Esophagus muscularis mucosa (tissue), 4 donors: ENCODE results near the gene GRHL1.
"Not testable (repeated sequence)": the region's sequence is repeated elsewhere in the genome, so short reads cannot be mapped to it uniquely, and the experiment has no call there.

Experiments used
- CTCF ChIP-seq, 3 experiments: fragments of 200-600 bp in 2 of 3; fragments of 450-650 bp in 1 of 3; sonication (generic) in 2 of 3; IDR thresholded peaks; one replicate each; pipeline ENCODE4 v1.5.1; 2017 to 2019; ENCODE audit warnings: antibody characterized with exemption in 3 of 3, mild to moderate bottlenecking in 2 of 3, moderate library complexity in 1 of 3
- EP300 ChIP-seq: sonication (generic); formaldehyde crosslinking; IDR thresholded peaks from one replicate; pipeline ENCODE4 v1.6.1; 2017; ENCODE audit warnings: antibody characterized with exemption
- POLR2AphosphoS5 ChIP-seq, 2 donors: sonication (generic); formaldehyde crosslinking; IDR thresholded peaks; one replicate each; pipeline ENCODE4 v1.6.1; 2017; ENCODE audit warnings: antibody characterized with exemption in 2 of 2

- not testable (repeated sequence) for TF ChIP-seq EP300; CTCF (IDR thresholded peaks at IDR 0.05); POLR2AphosphoS5 (IDR thresholded peaks at IDR 0.05)
These were observed 64.0 kb downstream of the GRHL1 start for GRCh38 chr2:10015376-10015989.
